ENCODE results near the gene C1orf53.
"Not testable (repeated sequence)": the region's sequence is repeated elsewhere in the genome, so short reads cannot be mapped to it uniquely, and the experiment has no call there.

The C1orf53 gene

DNA sequence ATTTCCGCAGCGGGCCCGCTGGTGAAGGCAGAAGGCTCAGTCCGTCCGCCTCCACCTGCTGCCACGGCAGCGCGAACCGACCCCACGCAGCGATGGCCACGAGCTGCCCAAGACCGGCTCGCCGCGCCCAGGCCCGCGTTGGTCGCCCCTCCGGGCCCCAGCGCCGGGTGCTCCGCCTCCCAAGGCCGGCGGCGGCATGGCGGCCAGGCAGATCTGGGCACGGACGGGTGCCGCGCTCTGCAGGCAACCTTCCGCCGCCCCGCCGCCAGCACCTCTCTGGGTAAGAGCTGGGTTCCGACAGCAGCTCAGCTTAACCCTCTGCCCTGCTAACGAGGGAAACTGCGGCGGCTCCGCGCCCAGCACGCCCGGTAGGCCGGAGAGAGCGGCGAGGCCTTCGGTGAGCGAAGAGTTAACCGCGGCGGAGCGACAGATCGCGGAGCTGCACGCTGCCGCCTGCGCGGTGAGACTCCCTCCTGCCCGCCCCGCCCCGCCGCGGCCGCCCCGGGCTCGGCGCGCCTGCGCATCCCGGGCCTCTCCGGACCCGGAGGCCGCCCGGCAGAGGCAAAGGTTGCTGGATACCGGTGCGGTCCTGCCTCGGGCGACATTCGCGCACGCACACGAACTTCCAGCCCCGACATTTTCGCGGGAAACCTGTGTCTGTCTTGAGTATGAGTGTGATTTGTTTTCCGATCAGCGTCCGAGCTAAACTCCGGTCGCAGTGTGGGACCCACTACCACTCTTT, at the start of gene C1orf53:
Gene C1orf53, plus strand, starts transcription at position 177 of the 742 bp plus-strand sequence. Its CDS starts 20 bp downstream, at position 197.
- DNase-seq: peak; percentile 89

DNA sequence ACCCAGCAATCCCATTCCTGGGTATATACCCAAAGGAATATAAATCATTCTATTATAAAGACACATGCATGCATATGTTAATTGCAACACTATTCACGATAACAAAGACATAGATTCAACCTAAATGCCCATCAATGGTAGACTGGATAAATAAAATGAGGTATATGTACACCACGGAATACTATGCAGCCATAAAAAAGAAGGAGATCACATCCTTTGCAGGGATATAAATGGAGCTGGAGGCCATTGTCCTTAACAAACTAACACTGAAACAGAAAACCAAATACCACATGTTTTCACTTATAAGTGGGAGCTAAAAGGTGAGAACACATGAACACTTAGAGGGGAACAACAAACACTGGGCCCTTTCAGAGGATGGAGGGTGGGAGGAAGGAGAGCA, 46.7 kb upstream of the C1orf53 start:
- DNase-seq: not testable (repeated sequence)

DNA sequence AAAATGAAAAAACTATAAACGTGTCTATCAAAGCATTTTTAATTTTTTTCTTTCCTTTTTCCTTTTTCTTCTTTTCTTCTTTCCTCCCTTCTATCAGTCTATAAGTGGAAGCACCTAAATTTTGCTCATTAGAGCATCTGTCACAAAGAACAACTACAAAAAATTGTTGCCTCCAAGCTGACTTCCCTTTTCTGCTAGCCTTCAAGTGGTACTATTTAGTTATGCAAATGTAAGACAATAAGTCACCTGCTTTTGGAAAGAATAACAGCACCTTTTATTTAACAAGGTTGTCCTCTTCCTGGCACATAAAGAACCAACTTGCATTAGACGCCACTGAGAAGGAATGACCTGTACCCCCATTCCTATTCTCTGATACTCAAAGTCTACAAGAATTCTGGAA, 45.0 kb upstream of the C1orf53 start:
- no peak for DNase-seq

DNA sequence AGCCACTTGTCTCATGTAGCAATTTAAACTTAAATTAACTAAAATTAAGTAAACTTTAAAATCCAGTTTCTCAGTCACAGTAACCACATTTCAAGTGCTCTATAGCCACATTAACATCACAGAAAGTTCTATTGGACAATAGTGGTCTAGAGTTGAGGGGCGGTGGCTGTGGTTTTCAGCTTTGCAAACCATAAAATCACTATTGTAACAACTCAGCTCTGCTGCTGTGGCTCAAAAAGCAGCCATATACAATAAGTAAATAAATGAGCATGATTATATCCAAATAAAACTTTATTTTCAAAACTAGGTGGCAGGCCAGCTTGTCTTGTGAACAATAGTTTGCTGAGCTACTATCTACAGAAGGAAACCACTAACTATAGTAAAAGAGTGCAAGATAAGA, 43.4 kb upstream of the C1orf53 start:
- no peak for DNase-seq

DNA sequence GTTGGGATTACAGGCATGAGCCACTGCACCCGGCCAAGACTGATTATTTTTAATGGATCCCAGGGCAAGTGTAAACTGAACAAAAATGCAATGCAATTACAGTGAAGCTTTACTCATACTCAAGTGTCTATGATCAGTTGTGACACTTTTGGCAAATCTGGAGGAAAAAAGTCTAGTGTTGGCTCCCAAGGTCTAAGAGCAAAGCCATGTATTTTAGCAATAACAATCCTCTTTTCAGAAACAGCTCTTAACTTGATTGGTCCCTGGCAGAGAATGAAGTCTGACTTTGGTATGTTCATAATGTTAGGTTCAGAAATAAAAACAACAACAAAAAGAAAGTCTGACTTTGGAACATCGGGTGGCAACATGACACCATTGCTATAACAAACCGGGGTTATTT, 40.2 kb upstream of the C1orf53 start:
- DNase-seq: no peak

DNA sequence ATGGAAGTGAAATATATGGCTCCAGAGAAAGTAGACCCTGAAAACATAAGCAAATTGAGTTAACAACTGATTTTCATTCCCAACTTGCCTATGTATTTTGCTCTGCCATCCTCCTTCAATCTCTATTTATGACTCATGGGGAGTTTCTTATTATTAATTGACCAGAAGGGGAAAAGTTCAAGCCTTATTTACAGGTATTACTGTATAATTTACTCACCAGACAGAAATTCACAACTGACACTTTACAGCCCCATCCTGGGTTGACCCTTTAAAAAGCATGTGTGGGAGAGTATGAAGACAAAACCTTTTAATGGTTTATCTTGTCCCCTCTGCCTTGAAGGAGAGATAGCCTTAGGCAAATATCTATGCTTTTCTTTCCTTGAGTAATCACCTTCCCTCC, 39.8 kb upstream of the C1orf53 start:
- no peak for DNase-seq

DNA sequence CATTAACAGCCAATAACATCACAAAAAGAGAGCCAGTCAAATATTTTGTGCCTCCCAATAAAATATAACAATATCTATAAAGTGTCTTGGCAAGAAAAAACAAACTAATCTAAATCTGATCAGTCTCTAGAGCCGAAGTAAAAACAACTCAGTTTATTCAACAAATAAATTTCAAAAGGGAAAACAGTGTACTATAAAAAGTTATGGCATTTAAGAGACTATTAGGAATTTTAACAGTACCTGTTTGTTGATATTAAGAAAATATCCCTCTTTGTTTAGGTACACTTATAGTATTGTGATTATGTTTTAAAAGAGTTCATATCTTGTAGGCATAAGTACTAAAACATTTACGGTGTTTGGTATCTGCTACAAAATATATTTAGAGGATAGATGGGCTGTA, 36.6 kb upstream of the C1orf53 start:
- no peak for DNase-seq

DNA sequence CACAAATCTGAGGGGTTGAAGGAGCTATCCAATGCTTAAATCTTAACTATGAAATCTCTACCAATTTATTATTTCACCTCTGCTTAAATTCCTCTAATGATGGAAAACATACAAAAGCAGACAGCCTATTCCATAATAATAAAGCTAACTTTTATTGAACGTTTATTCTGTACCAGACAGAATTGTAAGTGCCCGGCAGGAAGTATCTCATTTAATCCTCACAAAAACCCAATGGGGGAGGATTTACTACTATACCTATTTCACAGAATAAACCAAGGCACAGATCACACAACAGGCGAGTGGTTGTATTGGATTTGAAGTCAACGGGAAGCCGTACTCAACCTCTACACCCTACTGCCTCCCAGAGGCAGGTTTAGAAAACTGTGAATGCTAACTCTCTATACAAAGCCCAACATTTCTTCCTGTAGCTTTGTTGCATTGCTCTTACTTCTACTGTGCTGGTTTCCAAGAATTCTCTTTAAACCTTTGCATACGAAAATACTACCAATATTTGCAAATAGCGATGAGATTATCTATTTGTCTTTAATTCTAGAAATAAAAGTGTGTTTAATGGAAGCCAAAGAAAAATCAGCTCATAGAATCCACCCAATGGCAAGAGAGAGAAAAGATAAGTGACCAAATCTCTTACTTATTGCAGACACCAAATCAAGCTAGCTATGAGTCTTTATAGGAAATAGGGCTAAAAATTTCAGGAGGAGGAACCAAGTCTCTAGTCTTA, 33.5 kb upstream of the C1orf53 start:
- DNase-seq: peak; percentile 68

DNA sequence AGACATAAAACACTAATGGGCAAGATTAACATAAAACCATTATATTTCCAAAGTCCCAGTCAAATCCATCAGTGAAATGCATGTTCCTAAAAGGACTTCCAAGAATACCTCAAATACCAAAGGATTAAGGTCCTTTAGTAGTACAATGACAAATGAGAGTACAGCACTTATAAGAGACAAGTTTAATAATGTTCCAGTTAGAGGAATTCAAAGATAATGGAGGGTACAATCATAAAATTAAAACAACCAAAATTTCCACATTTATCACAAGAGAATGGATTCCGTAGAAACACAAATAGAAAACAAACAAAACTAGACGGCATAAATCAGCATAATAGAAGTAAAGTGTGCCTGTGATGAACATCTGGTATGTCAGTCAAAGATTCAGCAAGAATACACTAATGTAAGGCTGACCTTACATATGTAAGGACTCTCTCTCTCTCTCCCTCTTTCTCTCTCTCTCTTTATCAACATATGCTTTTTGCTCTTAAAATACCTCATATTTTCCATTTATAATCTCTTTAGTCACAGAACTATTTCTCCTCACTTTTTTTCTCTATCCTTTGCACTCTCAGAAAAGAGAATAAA, 32.8 kb upstream of the C1orf53 start:
- DNase-seq: no peak

DNA sequence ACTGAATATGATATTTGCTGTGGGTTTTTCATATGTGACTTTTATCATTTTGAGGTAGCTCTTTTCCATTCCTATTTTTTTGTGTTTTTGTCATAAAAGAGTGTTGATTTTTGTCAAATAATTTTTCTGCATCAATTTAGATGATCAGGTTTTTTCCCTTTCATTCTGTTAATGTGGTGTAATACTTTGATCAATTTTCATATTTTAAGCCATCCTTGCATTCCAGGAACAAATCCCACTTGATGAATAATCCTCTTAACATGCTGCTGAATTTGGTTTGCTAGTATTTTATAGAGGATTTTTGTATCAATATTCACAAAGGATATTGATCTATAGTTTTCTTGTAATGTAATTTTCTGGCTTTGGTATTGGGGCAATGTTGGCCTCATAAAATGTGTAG, 25.5 kb upstream of the C1orf53 start:
- no peak for DNase-seq

DNA sequence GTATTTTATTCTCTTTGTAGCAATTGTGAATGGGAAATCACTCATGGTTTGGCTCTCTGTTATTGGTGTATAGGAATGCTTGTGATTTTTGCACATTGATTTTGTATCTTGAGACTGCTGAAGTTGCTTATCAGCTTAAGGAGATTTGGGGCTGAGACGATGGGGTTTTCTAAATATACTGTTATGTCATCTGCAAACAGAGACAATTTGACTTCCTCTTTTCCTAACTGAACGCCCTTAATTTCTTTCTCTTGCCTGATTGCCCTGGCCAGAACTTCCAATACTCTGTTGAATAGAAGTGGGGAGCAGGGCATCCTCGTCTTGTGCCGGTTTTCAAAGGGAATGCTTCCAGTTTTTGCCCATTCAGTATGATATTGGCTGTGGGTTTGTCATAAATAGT, 22.0 kb upstream of the C1orf53 start:
- not testable (repeated sequence) for DNase-seq

DNA sequence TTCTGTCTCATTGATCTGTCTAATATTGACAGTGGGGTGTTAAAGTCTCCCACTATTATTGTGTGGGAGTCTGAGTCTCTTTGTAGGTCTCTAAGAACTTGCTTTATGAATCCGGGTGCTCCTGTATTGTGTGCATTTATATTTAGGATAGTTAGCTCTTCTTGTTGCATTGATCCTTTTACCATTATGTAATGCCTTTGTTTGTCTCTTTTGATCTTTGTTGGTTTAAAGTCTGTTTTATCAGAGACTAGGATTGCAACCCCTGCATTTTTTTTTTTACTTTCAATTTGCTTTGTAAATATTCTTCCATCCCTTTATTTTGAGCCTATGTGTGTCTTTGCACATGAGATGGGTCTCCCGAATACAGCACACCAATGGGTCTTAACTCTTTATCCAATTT, 20.2 kb upstream of the C1orf53 start:
- not testable (repeated sequence) for DNase-seq

DNA sequence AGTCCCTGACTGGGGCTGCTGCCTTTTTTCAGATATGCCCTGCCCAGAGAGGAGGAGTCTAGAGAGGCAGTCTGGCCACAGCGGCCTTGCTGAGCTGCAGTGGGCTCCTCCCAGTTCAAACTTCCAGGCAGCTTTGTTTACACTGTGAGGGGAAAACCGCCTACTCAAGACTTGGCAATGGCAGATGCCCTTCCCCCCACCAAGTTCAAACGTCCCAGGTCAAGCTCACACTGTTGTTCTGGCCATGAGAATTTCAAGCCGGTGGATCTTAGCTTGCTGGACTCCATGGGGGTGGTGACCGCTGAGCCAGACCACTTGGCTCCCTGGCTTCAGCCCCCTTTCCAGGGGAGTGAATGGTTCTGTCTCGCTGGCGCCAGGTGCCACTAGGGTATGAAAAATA, 18.3 kb upstream of the C1orf53 start:
- DNase-seq: no peak

DNA sequence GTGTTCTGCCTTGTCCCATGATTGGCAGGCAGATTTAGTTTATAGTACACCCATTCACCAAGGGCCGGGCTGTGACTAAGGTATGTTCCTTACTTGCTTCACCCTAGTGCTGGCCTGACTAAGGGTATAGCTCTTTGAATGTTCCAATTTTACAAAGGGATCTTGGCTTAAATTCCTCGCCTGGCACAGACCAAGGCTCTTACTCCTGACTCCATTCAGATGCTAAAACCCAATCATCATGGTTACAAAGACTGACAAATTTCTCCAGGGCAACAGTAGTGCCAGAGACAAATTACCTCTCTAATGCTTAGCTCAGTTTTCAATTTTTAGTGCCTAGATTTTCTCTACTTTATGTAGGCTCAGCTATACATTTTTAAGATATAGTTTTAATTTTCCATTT, 11.5 kb upstream of the C1orf53 start:
- no peak for DNase-seq

DNA sequence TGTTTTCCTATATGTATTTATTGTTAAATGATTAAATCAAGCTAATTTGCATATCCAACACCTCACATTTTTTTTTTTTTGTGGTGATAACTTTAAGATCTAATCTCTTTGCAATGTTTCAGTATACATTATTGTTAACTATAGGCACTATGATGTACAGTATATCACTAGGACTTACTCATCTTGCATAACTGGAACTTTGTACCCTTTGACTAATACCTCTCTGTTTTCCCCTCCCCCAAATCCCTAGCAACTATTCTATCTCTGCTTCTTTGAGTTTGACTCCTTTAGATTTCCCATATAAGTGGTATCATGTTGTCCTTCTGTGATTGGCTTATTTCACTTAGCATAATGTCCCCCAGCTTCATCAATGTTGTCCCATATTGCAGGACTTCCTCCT, 9.7 kb upstream of the C1orf53 start:
- DNase-seq: no peak

DNA sequence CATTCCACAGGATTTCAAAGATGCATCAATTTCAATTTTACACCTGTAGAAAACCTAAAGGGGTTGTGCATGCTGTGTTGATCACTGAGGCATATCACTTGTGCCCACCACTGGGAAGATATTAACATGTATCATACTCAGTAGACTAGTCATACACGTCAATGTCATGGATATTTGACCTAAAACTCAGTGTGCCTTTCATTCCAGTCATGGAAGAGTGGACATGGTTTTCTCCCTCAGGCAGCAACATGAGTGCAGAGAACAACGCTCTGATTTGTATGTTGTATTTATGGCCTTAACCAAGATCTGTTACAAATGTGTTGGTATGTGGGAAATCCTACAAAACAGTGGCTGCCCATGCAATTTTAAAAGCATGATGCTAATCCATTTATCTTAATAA, 6.1 kb upstream of the C1orf53 start:
- DNase-seq: no peak

DNA sequence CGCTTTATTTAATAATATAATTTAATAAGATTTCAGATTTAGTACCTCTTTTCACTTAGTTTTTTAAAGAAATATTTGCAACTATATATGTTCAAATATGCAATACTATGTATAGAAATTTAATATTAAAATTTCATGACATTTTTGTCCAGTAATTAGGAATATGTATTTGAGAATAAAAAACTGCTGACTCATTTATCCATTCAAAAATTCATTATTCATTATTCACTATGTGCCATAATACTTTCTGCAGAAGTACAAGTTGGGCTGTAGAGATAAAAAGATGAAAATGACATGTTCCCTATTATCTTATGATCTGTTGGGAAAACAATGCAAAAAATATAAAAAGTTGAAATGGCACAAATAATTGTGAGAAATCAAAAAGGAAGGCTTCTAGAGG, 3.4 kb upstream of the C1orf53 start:
- no peak for DNase-seq

DNA sequence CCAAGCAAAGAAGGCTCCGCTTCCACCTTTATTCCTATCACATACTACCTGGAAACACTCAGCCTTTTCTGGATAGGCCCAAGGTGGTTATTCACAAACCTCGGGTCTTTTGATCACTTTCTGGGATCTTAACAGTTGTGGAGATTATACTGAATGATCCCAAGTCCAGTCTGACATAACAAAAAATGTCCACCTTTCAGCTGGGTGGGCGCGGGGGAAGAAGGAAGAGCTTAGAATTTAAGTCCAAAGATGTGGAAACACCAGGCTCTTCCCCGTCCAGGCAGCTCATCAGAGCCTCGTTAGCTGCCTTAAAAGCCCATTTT, 338 bp upstream of the C1orf53 start:
- no peak for DNase-seq

DNA sequence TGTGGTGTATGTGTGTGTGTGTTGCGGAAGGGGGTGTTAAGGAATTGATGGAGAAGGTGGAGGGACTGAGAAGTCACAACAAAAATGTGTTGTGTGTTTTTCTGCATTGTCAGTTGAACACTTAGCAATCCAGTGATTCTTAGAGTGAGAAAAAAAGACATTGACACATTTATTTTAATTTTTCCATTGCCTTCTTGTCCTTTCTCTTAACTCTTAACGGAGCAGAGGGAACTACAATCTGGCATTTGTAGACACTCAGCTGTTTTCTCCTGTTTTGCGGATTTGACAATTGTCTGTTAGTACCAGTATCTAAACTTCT, 725 bp downstream of the C1orf53 start:
- no peak for DNase-seq

DNA sequence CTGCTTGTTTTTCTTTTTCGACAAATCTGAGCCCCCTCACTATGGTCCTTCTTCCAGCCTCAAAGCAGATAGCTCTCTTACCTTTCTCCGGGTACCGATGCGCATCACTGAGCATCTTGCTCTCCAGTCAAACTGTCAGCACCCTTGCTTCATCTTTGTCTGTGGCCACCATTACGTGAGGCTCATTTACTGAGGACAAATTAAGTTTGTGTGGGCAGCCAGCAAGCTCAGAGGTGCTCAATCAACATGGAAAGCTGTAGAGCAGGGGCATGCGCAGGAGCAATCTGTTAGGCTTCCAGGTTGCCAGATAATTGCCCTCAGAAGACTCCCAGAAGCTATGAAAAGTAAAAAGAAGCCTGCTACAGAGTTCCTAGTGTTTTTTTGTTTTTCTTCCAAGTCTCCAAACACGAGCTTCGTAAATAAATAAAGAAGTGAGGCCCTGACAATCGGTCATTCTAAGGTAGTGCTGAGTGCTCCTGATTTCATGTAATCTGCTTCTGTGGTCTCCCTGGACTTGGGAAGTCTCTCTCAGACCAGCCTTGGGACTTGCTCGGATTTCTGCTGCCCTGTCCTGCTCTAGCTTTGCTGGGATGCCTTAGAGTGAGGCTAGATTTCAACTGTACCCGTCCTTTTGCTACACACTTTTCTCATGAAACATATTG, 1.8 kb downstream of the C1orf53 start:
- no peak for DNase-seq

DNA sequence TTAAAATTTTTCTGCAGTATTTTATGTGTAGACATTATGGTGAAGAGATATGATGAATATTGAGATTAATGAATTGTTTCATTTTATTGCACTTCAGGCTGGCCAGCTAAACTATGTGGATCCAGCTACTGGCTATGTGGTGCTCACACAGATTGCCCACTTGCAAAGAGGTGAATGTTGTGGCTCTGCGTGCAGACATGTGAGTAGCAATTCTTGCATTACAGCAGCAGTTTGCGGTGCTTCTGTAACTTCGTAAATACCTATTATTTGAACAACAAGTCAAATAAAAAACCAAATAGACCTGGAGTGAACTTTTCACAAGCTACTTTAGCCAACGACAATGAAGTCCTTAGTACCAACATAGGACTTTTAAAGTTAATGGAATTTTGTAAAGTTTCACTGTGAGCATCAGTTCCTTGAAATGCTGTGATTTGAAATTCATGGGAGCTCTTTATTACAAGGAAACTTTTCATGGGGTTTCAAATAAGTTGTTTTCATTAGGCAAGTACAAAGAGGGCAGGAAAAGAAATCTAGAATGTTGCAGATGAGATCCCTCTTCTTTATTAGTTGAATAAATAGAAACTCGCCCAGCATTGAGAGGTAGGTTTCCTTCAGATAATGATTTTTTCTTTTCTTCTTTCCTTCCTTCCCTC, 3.4 kb downstream of the C1orf53 start:
- DNase-seq: no peak

DNA sequence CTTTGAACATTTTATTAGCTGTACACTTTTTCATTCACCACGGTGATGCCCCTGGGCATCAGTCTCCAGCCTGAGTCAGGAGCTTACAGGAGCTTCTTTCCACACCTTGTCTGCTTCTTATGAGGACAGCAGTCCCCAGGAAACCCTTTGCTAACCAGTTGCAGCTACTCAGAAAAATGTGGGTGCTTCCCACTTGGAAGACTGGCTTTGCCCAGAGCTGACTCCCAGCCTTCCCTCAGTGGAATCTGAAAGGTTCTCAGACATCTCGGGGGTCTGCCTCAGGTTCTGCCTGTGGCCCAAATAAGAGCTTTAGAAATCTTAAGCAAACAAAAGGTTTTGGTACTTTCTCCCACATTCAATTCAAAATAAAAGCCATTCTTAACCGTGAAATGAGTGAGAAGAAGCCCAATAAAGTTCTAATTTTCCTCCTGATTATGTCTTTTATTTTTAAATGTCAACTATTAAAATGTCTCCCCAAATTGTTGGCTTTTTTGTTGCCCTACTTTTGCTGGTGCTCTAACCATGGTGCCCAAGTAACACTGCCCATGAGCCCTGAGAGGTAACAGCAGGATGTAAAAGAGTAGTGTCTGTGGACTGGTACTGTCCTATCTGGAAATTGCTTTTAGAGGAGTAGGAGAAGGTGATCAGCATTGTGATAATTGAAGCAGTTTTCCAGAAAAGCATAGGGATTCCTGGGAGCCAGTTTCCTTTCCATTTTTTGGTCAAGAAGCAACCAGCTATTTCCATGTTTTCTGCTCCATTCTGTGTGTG, 5.6 kb downstream of the C1orf53 start:
- DNase-seq: no peak
